C4-2B (cell line): ENCODE results near the gene DNAH3.

ENCODE experiments used
- ZFX ChIP-seq: fragments of 450-650 bp; IDR thresholded peaks from 2 replicates; pipeline ENCODE4 v1.6.1; 2017
- TF ChIP-seq, protein P1 (sequence below): fragments of 450-650 bp; conservative IDR thresholded peaks from 2 replicates; pipeline ENCODE4 v1.5.1; 2017; ENCODE audit warnings: mild to moderate bottlenecking

DNA sequence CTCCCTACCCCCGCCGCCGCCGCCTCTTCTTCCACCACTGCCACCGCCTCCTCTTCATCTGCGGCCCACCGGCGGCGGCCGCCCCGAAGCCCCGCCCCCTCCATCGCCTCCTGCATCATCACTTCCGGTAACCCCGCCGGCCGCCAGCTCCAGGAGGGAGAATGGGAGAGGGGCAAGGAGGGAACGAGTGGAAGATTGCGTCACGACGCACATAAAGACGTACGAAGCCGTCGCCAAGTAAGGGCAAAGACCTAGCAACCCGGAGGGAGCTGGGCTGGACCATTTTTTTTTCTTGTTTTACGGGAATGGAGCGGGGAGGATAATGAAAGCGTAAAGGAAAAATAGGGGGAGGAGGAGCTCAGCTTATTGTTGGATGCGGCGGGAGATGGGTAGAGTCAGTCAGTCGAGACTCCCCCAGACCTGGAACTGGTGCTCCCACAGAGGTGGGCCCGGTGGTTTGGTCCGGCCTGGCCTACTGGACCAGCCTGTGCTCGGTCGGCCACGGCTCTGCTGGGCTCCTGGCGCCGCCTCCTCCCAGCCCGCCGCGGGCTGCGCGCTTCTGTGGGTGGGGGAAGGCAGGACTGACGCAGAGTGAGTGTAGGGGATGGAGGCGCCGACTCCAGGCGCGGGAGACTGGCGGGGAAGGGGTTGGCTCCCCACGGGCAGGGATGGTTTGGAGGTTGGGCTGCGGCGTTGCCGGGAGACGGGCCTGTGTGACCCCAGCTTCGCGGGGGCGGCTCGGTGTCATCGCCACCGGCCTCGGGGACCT, 250.2 kb downstream of the DNAH3 start, which contains the start of the genes DCUN1D3 and LYRM1:
- TF ChIP-seq, protein P1, sequence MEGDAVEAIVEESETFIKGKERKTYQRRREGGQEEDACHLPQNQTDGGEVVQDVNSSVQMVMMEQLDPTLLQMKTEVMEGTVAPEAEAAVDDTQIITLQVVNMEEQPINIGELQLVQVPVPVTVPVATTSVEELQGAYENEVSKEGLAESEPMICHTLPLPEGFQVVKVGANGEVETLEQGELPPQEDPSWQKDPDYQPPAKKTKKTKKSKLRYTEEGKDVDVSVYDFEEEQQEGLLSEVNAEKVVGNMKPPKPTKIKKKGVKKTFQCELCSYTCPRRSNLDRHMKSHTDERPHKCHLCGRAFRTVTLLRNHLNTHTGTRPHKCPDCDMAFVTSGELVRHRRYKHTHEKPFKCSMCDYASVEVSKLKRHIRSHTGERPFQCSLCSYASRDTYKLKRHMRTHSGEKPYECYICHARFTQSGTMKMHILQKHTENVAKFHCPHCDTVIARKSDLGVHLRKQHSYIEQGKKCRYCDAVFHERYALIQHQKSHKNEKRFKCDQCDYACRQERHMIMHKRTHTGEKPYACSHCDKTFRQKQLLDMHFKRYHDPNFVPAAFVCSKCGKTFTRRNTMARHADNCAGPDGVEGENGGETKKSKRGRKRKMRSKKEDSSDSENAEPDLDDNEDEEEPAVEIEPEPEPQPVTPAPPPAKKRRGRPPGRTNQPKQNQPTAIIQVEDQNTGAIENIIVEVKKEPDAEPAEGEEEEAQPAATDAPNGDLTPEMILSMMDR, result no peak
- peak; percentile 66 for TF ChIP-seq ZFX
